NCI-H2029 (cell line): Measurements from ENCODE around the gene CNR2.
A peak's percentile ranks its signal among the peaks of the same experiment; 100 is the strongest.
"Not testable (repeated sequence)": the region's sequence is repeated elsewhere in the genome, so short reads cannot be mapped to it uniquely, and the experiment has no call there.

Experiments used
- DNase-seq: peaks from one replicate; lab custom pipeline; 2025; lab: John Stamatoyannopoulos, UW

Gene CNR2

DNA sequence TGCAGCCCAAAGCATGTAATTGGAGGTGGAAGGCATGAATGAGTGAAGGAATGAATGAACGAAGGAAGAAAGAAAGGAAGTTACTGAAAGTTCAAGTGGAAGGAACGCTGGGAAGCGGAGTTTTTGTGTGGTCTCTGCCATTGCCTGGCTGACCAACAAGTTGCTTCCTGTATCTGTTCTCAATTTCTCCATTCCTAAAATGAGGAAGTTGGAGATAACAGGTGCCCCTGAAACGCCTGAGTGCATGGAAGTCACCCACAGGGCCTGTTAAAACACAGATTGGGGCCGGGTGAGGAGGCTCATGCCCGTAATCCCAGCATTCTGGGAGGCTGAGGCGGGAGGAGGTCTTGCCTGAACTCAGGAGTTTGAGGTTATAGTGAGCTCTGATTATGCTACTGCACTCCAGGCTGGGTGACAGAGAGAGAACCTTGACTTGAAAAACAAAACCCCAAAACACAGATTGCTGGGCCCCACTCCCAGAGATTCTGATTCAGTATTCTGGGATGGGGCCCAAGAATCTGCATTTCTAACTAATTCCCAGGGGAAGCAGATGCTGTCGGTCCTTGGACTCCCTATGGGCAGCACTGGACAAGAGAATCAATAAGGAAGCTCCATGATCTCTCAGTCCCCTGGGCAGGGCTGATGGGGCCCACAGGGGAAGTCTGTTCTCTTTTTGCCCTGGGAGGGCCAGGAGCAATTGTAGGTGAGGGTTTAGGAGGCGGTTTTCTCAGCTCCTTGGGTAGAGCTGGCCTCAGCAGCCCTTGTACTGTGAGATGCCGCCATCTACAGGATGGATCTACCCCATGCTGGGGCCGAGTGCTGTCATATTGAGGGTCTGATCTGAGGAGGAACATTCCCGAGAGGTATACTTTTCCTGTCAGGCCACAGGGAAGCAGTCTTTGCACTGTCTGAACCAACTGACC is 3.3 kb upstream of the CNR2 start:
- DNase-seq, result peak; percentile 31

DNA sequence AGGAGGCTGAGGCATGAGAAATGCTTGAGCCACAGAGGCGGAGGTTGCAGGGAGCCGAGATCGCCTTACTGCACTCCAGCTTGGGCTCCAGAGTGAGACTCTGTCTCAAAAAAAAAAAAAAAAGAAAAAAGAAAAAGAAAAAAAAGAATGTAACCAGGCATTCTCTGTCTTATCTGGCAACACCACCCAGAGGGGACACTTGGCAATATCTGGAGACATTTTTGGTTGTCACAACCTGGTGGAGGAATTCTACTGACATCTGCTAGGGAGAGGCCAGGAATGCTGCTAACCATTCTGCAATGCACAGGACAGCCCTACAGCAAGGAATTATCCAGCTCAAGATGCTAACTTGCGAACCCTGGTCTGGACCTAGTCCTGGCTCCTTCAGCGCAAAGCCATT is 2.3 kb upstream of the CNR2 start:
- DNase-seq, result no peak

DNA sequence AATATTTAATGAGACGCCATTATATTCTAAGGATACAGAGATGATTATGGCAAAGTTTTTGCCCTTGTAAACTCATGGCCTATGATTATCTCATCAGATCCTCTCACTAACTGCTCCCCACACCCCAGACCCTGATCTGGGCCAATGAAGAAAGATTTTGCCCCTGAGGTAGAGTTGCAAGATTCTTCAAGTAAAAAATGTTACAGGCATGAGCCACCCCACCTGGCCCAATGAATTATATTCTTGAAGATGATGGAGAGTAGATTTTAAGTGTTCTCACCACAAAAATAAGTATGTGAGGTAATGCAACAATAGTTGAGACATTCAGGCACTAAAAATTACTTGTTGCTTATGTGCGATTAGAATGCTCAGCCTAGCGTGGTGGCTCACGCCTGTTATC is 1.8 kb upstream of the CNR2 start:
- no peak for DNase-seq

DNA sequence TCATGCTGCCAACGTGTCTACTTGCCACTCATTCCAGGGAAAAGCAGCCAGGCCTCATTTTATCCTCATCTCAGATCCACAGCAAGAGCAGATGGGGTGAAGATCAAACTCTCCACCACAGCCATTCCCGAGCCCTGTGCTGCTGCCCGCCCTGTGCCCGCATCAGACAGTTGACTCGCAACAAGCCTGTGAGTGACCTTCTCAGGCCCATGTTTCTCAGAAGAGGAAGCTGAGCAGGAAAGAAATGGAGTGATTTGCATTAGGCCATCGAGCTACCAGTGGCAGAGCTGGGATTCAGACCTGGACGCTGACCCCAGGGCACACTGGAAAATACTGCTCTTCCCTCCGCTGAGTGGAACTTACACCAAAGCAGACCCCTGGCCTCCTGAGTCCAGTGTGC is 1.2 kb downstream of the CNR2 start:
- no peak for DNase-seq

DNA sequence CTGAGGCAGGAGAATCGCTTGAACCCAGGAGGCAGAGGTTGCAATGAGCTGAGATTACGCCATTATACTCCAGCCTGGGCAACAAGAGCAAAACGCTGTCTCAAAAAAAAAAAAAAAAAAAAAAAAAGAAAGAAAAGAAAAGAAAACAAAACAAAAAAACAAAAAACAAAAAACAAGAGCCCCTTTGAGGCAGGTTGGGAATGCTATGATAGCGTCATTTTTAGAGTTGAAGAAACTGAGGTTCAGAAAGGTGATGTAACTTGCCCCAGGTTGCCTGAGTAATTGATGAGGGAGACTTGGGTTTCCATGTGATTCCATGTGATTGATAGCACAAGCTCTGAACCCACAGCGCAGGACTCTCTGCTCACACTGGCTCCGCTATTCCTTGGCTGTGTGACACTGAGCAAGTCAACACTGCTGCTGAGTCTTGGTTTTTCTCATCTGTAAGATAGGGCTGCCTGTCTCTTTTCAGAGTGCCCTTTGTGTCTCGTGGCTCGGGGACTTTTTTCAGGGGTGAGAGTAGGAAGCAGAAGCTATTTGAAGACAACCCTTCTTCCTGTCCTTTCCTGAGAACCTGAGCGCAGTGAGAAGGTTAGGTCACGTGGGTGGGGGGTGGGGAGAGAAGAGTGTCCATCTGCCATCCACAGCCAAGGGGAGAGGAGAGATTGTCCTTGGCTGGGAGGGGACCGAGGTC is 2.5 kb downstream of the CNR2 start:
- DNase-seq, result no peak

DNA sequence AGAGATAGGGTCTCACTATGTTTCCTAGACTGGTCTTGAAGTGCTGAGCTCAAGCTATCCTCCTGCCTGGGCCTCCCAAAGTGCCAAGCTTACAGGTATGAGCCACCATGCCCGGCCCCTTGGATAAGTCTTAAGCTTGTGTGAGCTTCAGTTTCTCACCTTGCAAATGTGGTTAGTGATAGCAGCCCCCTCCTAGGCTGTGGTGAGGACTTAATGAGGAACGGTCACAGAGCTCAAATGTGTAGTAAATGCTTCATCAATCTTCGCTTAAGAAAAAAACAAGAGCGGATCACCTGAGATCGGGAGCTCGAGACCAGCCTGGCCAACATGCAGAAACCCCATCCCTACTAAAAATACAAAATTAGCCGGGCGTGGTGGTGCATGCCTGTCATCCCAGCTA is 3.0 kb downstream of the CNR2 start:
- no peak for DNase-seq

DNA sequence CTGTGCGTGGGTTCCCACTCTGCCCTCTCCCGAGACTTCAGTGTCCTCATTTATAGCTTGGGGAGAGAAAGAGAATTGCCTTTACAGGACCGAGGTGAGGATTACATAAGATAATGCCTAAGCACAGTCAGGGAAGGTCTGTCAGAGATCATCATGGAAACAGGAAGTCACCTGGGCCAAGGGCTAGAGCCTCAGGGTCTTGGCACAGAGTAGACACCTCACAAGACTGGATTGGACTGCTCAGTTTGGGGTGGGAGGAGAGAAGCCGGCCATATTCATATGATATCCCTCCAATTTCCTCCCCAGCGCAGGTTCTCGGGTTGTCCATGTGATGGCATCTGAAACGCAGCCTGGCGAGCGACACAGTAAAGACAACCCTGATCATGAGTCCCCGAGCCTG is 3.8 kb downstream of the CNR2 start:
- no peak for DNase-seq

DNA sequence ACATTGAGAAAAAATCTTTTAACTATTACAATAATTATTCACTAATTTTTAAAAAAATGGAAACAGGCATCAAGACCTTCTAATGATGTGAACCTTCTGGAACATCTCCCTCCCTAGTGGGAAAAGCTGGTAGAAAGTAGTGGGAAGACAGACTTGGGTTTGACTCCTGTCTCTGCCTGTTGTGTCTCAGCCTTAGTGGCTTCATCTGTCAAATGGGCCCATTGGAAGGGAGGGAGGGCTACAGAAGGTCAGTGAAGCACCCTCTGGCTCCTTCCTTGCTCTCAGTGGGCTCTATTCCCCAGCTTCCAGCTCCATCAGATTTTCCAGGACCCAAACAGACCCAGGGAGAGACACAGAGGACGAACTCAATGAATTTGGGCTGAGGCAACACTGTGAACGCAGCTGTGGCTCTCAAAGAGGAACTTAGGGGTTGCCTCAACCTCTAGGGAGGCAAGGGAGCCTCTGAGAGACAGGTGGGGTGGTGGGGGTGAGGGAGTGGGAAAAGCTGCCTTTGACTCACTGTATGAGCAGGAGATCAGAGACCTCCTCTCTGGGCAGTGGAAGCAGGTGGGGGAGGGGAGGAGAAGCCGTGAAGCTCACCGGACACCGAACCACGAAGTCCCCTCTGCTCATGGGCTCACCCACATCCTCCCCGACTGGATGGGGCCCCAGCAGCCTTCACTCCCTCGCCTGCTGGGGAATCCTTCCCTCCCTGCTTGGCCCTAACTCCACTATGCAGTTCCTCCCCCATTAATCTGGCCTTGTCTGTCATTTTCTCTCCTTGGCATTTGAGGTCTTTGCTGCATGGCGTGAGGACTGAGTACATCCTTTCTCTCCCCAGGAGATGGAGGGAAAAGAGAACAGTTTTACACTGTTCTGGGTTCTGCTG is 4.5 kb downstream of the CNR2 start:
- no peak for DNase-seq

DNA sequence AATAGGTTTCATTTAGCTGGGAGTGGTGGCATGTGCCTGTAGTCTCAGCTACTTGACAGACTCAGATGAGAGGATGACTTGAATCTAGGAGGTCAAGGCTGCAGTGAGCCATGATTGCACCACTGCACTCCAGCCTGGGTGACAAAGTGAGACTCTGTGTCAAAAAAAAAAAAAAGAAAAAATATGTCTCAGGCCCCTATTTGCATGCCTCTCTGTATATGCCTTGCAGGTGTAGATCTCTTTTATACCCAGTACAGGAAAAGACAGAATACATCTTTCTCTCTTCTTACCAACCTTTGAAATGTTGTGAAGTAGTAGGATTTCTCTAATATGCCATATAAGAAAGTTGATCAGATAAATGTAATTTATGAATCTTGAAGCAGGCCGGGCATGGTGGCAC is 6.4 kb downstream of the CNR2 start:
- no peak for DNase-seq

DNA sequence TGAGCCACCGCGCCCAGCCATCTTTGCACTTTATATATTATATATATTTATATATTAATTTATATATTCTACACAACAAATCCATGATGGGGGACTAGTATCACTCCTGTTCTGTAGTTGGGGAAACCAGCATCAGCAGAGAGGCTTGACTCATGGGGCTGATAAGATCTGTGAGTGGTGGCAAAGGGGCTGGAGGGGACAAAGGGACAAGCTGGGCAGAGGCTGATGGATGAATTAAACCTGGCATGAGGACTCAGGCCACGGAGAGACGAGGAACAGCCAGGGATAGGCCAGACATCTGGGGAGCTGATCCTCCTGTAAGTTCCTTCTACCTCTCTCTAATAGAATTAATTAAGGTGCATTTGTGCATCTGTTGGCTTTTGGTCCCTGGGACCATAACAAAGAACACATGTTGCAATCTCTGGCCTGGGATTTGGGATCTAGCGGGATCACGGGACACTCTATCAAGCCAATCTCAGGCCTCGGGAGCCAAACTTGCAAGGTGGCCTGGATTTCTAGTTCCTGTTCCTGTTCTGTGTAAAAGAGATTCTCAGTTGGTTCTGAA is 7.6 kb downstream of the CNR2 start:
- no peak for DNase-seq

DNA sequence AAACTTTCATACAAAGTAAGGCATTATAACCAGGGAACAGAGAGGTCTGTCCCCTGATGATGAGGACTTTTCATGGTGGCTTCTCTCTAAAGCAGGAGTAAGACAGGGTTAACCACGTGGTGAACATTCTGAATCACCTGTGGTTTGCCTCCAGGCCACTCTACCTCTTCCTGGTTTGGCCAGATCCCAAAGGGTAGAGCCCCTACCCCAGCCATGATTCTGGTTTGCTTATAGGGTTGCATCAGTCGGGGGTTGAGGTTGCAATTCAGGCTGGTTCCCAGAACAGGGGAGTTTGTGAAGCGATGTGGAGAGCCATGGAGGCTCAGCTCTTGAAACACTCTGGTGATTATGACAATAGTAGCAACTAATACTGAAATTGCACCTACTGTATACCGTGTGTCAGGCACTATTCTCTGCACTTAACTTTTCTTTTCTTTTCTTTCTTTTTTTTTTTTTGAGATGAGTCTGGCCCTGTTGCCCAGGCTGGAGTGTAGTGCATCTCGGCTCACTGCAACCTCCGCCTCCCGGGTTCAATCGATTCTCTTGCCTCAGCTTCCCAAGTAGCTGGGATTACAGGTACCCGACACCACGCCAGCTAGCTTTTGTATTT is 8.3 kb downstream of the CNR2 start:
- DNase-seq, result no peak

DNA sequence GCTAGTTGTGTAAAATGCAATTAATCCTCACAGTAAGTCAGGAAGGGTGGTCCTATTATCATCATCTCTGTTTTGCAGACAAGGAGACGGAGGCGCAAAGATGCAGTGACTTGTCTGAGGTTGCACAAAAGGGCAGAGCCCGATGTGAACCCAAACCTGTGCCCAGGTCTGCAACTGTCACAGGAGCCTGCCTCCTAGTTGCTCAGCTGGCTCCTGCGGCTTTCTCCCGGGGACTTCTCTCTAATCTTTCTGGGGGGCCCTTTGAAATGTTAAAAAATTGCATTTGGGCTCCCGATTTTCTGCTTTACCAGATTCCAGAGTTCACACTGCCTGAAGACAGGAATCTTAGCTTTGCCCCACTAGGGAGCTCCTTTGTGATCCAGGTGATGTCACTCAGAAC is 9.4 kb downstream of the CNR2 start:
- DNase-seq, result no peak

DNA sequence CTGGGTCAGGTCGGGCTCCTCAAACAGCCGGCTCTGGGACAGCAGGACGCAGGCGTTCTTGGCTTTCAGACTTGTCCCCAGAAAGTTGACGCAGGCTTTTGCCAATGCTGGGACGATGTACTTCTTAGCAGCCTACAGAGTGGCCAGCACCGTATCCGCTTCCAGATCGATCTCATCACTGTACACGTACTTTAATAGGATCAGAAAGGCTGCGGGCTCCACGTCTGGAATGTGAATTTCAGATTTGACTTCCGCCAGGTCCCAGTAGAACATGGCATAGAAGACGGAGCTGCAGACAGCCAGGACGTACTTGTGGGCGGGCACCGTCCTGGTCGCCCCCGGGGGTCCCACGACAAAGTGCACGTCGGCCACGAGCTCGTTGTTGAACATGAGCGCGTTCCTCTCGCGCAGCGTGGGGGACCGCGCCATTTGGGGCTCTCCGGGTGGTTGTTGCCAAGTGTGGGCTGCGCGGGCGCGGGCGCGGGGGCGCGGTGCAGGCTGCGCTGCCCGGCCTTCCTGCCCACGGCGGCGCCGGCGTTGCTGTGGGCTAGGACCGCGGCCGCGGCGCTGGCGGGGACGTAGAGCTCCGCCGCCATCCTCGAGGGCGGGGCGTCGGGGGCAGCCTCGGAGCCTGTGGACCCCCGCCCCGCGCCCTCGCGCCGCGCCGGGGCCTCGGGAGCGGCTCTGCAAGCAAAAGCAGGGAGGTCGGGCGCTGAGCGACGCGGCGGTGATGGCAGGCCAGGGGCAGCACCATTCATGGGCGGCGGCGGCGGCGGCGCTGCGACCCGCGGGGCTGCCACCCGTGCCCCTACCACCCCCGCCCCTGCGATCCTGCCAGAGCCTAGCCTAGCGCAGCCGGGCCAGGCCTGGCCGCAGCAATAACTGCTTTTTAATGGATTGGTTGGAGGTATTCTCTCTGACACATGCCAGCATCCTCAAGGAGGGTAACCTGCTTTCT is 10.6 kb downstream of the CNR2 start:
- DNase-seq, result no peak

DNA sequence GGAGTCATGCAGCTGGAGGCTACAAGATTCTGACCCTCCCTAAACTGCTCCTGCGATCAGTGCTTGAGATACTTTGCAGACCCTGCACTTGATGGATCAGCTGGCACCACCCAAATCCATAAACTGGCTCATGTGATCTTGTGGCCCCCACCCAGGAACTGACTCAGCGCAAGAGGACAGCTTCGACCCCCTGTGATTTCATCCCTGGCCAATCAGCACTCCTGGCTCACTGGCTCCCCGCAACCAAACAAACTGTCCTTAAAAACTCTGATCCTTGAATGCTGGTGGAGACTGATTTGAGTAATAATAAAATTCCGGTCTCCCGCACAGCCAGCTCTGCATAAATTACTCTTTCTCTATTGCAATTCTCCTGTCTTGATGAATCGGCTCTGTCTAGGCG is 13.1 kb downstream of the CNR2 start:
- DNase-seq, result not testable (repeated sequence)

DNA sequence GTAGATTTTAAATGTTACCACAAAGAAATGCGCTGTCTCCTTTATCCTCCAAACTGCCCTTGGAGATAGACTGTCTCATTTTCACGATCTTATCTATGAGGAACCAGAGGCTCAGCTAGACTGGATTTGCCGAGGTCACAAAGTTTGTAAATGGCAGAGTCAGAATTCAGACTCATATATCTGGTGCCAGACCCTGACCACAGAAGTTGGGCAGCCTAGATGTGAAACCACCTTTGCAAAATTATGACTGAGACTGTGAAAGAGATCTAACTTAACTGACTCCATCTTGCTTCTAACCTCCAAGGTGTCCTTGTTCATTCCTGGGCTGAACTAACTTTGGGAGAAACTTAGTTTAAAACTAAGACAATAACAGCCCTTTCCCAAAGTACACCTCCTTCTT is 14.1 kb downstream of the CNR2 start:
- DNase-seq, result no peak

DNA sequence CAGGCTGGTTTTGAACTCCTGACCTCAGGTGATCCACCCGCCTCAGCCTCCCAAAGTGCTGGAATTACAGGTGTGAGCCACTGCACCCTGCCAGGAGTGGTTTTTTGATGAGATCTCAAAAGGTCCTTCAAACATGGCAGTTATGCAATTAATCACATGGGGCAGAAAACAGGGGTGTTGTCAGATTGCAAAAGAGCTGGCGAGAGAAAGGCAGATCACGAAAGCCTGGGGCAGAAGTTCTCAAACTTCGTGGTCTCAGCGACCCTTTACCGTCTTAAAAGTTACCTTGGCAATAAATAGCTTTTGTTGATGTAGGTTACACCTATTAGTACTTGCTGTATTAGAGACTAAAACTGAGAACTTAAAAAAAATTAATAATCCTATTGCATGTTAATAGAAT is 16.1 kb downstream of the CNR2 start:
- DNase-seq, result no peak

DNA sequence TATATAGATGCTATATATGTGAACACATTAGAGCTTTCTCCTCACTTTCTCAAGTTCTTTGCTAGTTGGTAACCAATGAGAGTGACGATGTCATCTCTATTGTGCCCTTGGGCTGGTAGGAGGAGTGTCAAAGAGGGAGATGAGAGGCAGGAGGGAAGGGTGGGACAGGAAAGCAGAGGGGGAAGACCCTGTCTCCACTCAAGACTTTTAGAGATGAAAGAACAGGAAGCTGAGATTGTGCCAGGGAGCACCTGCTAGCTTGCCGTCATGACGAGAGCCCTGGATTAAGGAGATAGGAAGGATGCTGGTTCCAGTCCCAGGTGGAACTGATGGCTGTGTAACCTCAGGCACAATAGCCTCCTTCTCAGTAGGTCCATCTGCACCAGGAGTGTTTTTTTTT is 16.7 kb downstream of the CNR2 start:
- DNase-seq, result no peak

DNA sequence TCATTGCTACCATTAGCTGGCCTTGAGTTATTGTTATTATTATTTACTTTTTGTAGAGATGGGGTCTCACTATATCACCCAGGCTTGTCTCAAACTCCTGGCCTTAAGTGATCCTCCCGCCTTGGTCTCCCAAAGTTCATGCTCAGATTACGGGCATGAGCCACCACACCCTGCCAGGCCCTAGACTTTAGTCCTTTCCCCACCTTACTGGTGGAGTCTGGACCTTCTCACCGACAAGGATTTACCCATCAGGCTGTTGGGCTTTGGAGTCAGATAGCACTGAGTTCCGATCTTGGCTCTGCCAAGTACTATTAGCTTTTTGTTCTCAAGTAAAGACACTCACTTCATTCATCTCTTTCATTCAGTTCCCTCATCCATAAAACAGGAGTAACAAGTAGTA is 17.2 kb downstream of the CNR2 start:
- DNase-seq, result no peak

DNA sequence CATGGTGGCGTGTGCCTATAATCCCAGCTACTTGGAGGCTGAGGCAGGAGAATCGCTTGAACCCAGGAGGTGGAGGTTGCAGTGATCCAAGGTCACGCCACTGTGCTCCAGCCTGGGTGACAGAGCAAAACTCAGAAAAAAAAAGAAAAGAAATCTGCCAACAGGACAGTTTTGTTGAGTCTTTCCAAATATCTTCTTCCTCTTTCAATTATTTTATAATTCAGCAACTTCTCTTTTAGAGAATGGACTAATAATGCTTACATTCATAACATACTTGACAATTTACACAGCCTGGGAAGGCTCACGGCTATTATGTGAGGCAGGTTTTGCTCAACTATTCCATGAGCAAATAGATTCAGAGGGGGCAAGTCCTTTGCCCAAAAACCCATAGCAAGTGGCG is 18.1 kb downstream of the CNR2 start:
- no peak for DNase-seq

DNA sequence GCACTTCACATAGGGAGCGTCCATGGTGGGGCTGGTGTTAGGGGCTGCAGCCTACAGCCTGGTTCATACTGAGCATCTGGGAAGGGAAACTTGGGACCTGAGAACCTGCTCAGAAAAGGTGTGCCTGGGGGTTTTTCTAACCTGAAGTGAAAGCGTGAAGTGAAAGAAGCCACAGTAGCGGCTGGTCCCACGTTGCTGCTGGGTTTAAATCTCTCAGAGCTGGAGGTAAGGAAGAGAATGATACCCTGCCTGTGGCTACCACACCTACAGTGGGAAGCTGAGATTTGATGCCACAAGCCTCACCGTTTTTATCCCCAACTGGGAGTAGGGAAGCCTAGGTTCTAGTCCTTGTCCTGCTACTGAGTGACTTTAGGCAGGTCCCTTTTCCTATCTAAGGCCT is 24.1 kb downstream of the CNR2 start:
- DNase-seq, result no peak

DNA sequence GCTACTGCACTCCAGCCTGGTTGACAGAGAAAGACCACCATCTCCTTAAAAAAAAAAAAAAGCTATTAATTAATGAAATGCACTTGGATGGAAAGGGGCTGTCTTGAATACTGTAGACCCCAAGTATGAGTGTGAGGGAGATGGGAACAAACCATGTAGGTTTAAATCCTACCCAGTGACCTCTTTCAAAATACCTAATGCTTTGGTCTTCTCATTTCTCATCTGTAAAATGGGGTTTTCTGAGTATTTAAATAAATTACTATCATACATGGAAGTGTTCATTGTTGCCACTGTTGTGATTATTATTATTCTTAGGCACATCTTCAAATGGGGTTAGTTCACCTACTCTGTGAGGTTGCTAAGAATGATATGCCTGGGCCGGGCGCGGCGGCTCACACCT is 27.9 kb downstream of the CNR2 start:
- no peak for DNase-seq
